Caco-2 (cell line): ENCODE results near the gene BRD3OS. TPM values are rescaled to one million over a fixed set of nuclear protein-coding genes. Genes with fewer than 3 reads are reported as not detected.

ENCODE experiments used
- BruUV-seq: library from RNA; stranded (reverse); fragments of 400-500 nt; replicated peaks from 2 replicates; lab custom pipeline; 2021; lab: Mats Ljungman, UMichigan
- CTCF ChIA-PET: fragments of 300-600 bp; sonication (Branson Sonifier 250); formaldehyde crosslinking; loops from one replicate; lab custom pipeline; 2022; ENCODE audit warnings: antibody characterized with exemption; lab: Charles Lee
- POLR2A ChIA-PET: fragments of 300-600 bp; sonication (Branson Sonifier 250); formaldehyde crosslinking; loops from one replicate; lab custom pipeline; 2022; ENCODE audit warnings: antibody characterized with exemption; lab: Charles Lee
- DNase-seq, 2 experiments: peaks; one replicate each; pipeline versions ENCODE4 v3.0.0 to v3.0.0-alpha.2; 2020 to 2022
- H3K27me3 ChIP-seq: replicated peaks from 2 replicates; pipeline ENCODE4 v1.6.0; 2011; ENCODE audit warnings: low read length; ENCODE audit not compliant: control insufficient read depth, insufficient read depth
- H3K36me3 ChIP-seq: 2 replicates; pipeline ENCODE4 v1.5.1; 2011; ENCODE audit warnings: low read length; ENCODE audit not compliant: control insufficient read depth, insufficient read depth
- H3K4me1 ChIP-seq: fragments of 250-450 bp; sonication (Bioruptor Pico); 2 replicates; pipeline ENCODE4 v1.5.1; 2020; ENCODE audit warnings: mild to moderate bottlenecking
- H3K4me3 ChIP-seq: 2 replicates; pipeline ENCODE4 v1.5.1; 2011; ENCODE audit warnings: low read depth, mild to moderate bottlenecking, control low read depth, low read length
- H3K9me3 ChIP-seq: fragments of 250-450 bp; sonication (Bioruptor Pico); 2 replicates; pipeline ENCODE4 v1.5.1; 2020; ENCODE audit warnings: mild to moderate bottlenecking, moderate library complexity
- H3K27ac Mint-ChIP-seq: one replicate; pipeline ENCODE4 v1.8.0; 2022; ENCODE audit warnings: mixed read lengths; ENCODE audit not compliant: unreplicated experiment
- H3K27me3 Mint-ChIP-seq: one replicate; pipeline ENCODE4 v1.8.0; 2022; ENCODE audit warnings: mixed read lengths; ENCODE audit not compliant: insufficient read depth, unreplicated experiment
- H3K36me3 Mint-ChIP-seq: one replicate; pipeline ENCODE4 v1.8.0; 2022; ENCODE audit warnings: mild to moderate bottlenecking, mixed read lengths; ENCODE audit not compliant: insufficient read depth, unreplicated experiment
- H3K4me1 Mint-ChIP-seq: one replicate; pipeline ENCODE4 v1.8.0; 2022; ENCODE audit warnings: low read depth, mixed read lengths; ENCODE audit not compliant: unreplicated experiment
- H3K4me3 Mint-ChIP-seq: one replicate; pipeline ENCODE4 v1.8.0; 2022; ENCODE audit warnings: mild to moderate bottlenecking, moderate library complexity, mixed read lengths; ENCODE audit not compliant: unreplicated experiment
- H3K9me3 Mint-ChIP-seq: one replicate; pipeline ENCODE4 v1.8.0; 2022; ENCODE audit warnings: mixed read lengths; ENCODE audit not compliant: unreplicated experiment
- intact Hi-C: fragments of 100-400 bp; cut with micrococcal nuclease; formaldehyde crosslinking; loops from one replicate; pipeline ENCODE4 v1.10.0; 2022; ENCODE audit not compliant: unreplicated experiment
- total RNA-seq: library from RNA; stranded (reverse); gene quantifications from 2 replicates; pipeline ENCODE4 v1.2.3, GENCODE V29; 2022
- TF ChIP-seq, protein P1 (sequence below), 2 experiments: fragments of 200-600 bp in 1 of 2; IDR thresholded peaks; 1 replicate in 1 of 2; 2 replicates in 1 of 2; pipeline versions ENCODE4 v1.5.1 to v1.8.0; 2011 to 2022; ENCODE audit warnings: antibody characterized with exemption in 1 of 2, control low read depth in 1 of 2, inconsistent platforms in 1 of 2, low read depth in 1 of 2, low read length in 1 of 2, mild to moderate bottlenecking in 1 of 2, moderate library complexity in 1 of 2; ENCODE audit not compliant: insufficient read depth in 1 of 2, severe bottlenecking in 1 of 2, unreplicated experiment in 1 of 2

BRD3OS gene
- total RNA-seq, 1 experiment from 2014 or later, result 9.4 TPM

GRCh38 chr9:134062461-134063087, 37.3 kb downstream of the BRD3OS start:
- no peaks in the 10 kb centered on the region for H3K36me3 ChIP-seq
- TF ChIP-seq, protein P1, sequence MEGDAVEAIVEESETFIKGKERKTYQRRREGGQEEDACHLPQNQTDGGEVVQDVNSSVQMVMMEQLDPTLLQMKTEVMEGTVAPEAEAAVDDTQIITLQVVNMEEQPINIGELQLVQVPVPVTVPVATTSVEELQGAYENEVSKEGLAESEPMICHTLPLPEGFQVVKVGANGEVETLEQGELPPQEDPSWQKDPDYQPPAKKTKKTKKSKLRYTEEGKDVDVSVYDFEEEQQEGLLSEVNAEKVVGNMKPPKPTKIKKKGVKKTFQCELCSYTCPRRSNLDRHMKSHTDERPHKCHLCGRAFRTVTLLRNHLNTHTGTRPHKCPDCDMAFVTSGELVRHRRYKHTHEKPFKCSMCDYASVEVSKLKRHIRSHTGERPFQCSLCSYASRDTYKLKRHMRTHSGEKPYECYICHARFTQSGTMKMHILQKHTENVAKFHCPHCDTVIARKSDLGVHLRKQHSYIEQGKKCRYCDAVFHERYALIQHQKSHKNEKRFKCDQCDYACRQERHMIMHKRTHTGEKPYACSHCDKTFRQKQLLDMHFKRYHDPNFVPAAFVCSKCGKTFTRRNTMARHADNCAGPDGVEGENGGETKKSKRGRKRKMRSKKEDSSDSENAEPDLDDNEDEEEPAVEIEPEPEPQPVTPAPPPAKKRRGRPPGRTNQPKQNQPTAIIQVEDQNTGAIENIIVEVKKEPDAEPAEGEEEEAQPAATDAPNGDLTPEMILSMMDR (IDR thresholded peaks at IDR 0.05; ENCODE audit: insufficient read depth in 1 of 2, low read depth in 1 of 2, low read length in 1 of 2, severe bottlenecking in 1 of 2, unreplicated experiment in 1 of 2), result no peak
- no peaks in the 10 kb centered on the region for H3K4me1 Mint-ChIP-seq
- intact Hi-C loops, result no loop called here
- no peak overlapping the region for H3K4me3 ChIP-seq
- H3K27me3 ChIP-seq, result no peaks in the 10 kb centered on the region
- BruUV-seq, result no TSS peak
- H3K4me1 ChIP-seq, result peaks cover 7% of the 10 kb centered on the region
- H3K4me3 Mint-ChIP-seq, result no peak overlapping the region
- H3K9me3 Mint-ChIP-seq, result no peaks in the 10 kb centered on the region
- POLR2A ChIA-PET, result no interaction called here
- no peaks in the 10 kb centered on the region for H3K27me3 Mint-ChIP-seq
- H3K27ac Mint-ChIP-seq, result no peak overlapping the region
- CTCF ChIA-PET, result no interaction called here
- DNase-seq, result peak in 1 of 2 experiments; percentile 30
- H3K9me3 ChIP-seq, result no peaks in the 10 kb centered on the region
- peaks cover 11% of the 10 kb centered on the region for H3K36me3 Mint-ChIP-seq

DNA sequence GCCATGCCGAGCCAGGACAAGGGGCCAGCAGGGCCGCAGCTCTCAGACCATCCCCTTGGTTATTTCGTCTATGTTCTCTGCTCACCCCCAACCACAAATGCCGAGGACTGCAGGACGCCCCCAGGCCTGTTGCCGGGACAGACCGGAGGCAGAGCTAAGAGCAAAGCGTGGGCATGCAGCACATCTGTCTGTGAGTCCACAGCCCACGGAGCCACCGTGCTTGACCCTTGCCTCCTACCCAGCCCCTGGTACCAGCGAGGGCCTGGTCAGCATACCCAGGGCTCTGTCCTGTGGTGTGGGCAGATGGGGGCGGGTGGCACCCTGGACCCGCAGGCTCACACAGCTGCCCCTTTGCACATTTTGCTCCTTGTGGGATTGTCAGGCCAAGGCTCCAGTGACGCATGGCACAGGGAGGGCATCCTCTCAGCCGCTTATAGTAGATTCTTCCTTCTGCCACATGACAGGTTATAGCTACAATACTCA, 37.8 kb downstream of the BRD3OS start:
- H3K9me3 ChIP-seq, result no peaks in the 10 kb centered on the region
- no peak overlapping the region for H3K4me3 ChIP-seq
- Mint-ChIP-seq H3K9me3 (no peaks in the 10 kb centered on the region), H3K4me1 (no peaks in the 10 kb centered on the region), H3K36me3 (peaks cover 11% of the 10 kb centered on the region), H3K27me3 (no peaks in the 10 kb centered on the region), H3K27ac (no peak overlapping the region), H3K4me3 (no peak overlapping the region)
- H3K36me3 ChIP-seq, result no peaks in the 10 kb centered on the region
- H3K27me3 ChIP-seq, result no peaks in the 10 kb centered on the region
- no TSS peak for BruUV-seq
- DNase-seq, result peak in 1 of 2 experiments; percentile 19
- H3K4me1 ChIP-seq, result peaks cover 7% of the 10 kb centered on the region
- CTCF ChIA-PET, result no interaction called here
- POLR2A ChIA-PET, result no interaction called here
- intact Hi-C loops, result no loop called here
- TF ChIP-seq, protein P1 (IDR thresholded peaks at IDR 0.05; ENCODE audit: insufficient read depth in 1 of 2, low read depth in 1 of 2, low read length in 1 of 2, severe bottlenecking in 1 of 2, unreplicated experiment in 1 of 2), result no peak

DNA sequence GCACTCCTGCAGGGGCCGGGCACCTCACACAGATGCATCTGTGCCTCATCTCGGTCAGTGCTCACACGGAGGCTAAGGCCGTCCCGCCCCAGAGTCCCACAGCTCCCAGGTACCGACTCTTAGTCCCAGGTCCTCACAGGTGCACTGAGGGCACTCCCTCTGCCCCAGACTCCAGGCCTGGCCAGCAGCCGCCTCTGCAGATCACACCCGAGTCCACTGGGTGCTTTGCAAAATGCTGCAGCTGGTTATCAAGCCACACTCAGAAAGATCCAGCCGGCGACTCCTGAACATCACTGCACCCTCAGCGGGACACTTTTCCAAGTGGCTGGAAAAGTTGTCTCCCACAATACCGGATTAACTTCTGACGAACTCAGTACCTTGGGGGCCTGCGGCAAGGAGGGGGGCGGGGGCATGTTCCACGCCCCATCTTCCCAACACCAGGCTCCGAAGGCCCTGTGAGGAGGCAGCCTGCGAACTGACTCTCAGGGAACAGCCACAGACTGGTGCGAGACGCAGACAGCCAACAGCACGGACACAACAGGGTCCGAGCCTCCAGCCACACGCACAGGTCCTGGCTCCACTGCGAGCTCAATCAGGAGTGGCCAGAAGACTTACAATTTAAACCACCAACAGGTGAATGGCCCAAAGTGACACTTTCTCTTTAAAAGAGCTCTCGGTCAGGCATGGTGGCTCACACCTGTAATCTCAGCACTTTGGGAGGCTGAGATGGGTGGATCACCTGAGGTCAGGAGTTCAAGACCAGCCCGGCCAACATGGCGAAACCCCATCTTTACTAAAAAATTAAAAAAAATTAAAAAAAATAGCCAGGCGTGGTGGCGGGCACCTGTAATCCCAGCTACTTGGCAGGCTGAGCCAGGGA, 38.5 kb downstream of the BRD3OS start:
- DNase-seq, result peak in 1 of 2 experiments; percentile 29
- Mint-ChIP-seq H3K4me1 (no peaks in the 10 kb centered on the region), H3K27me3 (no peaks in the 10 kb centered on the region), H3K27ac (no peak overlapping the region), H3K9me3 (no peaks in the 10 kb centered on the region), H3K36me3 (peaks cover 8% of the 10 kb centered on the region), H3K4me3 (no peak overlapping the region)
- TF ChIP-seq, protein P1 (IDR thresholded peaks at IDR 0.05; ENCODE audit: insufficient read depth in 1 of 2, low read depth in 1 of 2, low read length in 1 of 2, severe bottlenecking in 1 of 2, unreplicated experiment in 1 of 2), result no peak
- intact Hi-C loops, result no loop called here
- H3K4me3 ChIP-seq, result no peak overlapping the region
- no peaks in the 10 kb centered on the region for H3K9me3 ChIP-seq
- H3K4me1 ChIP-seq, result peaks cover 7% of the 10 kb centered on the region
- ChIA-PET CTCF (no interaction called here), POLR2A (no interaction called here)
- H3K36me3 ChIP-seq, result no peaks in the 10 kb centered on the region
- H3K27me3 ChIP-seq, result no peaks in the 10 kb centered on the region
- no TSS peak for BruUV-seq
